HG03108 (cell line): ENCODE results near the gene OMP.

Experiments used
- ATAC-seq: cut with Tn5 transposase; IDR thresholded peaks from one replicate; pipeline ENCODE4 v1.9.1; 2021; ENCODE audit warnings: moderate library complexity; ENCODE audit not compliant: unreplicated experiment

Gene OMP

DNA sequence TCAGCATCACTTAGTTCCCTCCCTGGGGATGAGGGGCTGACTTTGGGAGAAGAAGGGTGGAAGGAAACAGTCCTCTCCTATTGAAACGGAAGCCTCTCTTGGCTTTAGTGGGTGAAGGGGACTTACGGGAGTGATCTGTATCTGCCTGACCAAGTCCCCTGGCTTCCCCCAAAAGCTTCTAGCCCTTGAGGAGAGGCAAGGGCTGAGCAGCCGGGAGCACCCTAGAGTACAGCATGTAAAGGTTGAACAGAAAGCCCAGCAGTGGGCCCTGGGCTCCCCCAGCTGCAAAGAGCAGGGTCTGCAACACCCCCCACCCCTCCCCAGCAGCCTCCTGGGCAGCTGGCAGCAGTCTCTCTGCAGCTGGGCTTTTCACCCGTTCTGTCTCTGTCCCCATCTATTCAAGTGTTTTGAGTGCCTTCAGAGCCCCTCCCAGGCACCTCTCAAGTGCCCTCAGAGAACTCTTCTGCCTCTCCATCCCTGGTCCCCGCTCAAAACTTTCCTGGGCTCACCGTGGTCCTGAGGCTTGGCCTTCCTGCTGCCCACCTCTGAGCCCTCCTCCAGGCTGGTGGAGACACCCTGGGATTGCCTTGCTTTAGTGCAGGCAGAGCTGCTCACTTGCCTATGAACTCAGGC is 33.2 kb upstream of the OMP start:
- no peak for ATAC-seq

DNA sequence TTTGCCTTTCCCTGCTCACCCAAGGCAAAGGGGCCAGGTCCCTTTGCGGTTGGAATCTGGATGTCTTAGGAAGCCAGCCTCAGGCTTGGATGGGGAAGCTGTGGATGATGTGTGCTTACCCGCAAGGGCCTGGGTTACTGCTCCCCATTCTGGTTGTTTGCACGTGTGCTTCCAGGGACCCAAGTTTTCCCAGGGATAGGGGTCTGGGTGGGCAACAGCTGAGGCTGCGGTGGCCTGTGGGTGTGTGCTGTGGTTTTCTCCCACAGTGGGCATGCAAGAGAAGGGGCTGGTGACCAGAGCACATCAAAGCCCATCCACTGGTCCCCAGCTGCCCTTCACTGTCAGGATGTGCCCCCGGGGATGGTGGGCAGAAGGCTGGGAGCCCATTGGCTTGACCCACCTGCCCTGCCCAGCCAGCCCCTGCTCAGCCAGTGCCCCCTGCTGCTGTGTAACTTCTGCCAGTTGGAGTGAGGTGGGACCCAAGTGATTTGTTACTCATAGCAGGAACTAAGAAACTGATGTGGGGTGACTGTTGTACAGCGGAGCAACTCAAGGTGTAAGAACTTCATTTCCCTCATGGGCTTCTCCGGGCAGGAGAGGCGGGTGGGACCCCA is 32.6 kb upstream of the OMP start:
- no peak for ATAC-seq

DNA sequence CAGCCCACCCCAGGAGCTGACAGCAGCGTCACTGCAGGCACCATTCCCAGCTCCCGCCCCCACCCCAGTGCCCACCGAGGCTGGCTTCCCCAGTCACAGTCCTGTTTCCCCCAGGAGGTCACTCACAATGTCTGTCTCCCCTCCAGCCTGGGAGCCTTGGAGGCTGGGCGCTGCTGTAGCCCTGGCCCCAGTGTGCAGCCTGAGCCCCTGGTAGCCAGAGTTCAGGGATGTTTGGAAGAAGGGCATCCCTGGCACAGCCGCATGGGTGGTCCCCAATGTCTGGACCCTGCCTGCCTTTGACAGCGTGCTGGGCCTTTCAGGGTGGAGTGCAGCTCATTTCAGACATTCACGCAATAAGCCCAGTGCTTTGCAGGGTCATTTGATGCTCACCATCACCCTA is 31.6 kb upstream of the OMP start:
- ATAC-seq = no peak

DNA sequence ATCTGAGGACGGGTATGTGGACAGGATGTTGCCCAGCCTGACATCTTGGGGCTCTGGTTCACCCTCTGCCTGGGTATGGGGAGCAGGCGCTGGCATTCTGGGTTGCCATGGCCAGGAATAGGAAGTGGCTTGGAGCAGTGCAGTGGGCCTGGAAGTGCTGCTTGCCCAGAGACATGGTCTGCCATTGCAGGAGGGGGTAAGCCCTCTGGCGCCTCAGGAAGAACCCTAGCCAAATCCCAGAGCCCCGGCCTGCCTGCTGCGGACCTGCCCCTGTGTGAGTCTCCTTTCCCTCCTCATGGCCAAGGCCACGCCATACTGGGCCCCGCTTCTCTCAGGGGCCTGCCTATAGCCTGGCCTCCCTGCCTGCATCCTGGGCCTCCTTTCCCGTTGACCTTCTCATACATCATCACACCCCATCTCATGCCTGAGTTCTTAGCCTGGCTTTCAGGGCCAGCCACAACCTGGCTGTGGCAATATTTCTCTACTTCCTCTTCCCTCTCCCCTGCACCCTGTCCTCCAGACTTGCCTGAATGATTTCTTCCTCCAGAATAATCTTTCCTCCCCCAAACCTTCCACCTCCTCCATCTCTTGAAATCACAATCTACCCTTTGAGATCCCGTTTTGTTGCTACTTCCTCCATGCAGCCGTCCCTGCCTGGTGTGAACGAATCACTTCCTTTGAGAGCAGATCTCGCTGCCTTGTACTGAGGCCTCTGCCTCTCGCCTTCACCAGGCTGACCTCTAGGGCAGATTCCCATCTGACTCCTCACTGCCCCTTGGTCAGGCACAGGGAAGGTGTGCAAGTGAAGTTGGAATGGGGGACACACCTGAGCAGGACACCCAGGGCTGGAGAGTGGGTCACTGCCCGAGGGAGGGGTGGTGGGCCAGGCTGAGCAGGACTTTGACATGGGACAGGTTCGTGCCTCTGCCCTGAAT is 30.7 kb upstream of the OMP start:
- ATAC-seq = no peak

DNA sequence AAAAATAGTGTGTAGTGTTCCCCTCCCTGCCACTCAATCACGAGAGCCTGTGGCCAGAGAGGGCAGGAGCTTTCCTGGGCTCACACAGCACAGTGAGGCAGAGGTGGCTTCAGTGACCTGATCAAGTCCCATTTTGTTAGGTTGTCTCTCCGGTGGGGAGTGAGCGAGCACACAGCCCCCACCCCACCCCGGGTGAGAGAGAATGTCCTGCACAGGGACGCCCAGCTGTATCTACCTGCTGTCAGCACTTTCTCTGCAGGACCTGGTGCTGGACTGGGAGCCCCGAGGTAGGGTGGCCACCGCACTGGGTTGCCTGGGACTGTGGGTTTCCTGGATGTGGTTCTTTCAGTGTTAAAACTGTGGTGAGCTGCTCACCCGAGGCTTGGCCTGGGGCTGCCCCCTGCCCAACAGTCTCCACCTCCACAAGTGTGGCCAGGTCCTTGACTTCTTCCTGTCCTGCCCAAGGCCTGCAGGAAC is 29.8 kb upstream of the OMP start:
- ATAC-seq = no peak

DNA sequence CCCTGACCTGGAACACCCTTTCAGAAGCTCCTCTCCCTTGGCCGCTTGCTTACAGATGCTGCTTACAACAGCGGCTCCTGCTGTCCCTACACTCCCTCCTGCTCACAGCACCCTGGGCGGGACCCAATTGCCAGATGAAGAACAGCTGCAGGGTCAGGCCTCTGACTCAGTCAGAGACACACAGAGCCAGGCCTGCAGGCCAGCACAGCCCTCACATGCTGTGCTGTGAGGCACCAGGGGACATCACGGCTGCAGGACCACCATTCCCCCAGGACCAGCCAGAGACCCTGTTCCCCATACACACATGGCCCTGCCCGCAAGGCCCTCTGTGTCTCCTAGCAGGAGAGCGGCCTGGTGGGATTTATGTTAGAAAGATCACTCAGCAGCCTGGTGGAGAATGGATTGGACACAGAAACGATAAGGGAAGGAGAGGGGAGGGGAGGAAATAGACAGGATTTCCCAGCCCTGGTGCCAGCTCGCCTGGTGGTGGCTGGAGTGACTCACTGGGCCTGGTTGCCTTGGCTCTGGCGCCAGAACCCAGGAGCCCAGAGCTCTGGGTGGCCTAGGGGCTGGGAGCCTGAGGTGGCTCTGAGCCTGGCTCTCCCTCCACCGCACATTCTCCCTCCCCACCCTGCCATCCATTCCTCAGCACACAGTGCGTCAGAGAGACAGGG is 29.2 kb upstream of the OMP start:
- no peak for ATAC-seq

DNA sequence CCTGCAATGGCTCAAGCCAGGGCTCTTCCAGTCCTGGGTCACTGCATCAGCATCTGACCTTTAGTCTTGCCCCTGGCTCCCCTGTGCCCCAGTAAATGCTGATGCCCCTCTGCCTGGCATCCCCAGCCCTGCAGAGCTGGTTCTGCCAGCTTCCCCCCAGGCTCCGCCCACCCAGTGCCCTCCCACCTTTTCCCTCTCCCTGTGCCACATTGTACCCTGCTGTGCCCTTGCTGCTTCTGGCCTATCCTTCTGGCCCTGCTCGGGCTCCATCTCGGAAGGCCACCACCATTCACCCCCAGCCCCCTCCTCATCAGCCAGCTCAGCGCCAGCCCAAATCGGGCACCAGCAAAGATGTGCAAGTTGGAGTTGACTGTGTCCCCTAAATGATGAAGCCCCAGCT is 28.4 kb upstream of the OMP start:
- ATAC-seq = no peak

DNA sequence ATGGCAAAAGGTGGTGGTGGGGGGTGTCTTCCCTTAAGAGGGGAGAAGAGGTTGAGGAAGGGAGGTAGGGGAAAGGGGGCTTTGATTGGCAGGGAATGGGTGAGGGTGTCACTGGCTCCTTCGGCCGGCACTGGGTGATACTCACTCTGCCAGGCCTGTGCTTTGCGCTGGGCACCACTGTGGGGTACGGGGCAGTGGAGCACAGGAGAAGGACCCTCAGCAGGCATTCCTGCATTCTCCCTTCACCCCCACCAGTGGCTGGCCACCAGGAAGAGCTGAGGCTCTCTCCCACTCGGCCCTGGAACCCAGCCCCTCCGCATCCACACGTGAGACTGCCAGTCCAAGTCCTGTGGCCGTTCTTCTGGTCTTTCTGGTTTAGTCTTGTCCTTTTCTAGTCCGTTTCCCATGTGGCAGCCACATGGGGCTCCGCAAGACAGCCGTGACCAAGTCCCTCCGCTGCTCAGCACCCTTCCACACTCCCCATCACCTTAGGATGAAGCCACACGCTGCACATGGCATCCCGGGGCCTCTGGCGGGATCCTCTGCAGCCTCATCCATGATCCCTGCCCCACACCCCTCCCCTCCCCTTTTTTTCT is 27.9 kb upstream of the OMP start:
- no peak for ATAC-seq

DNA sequence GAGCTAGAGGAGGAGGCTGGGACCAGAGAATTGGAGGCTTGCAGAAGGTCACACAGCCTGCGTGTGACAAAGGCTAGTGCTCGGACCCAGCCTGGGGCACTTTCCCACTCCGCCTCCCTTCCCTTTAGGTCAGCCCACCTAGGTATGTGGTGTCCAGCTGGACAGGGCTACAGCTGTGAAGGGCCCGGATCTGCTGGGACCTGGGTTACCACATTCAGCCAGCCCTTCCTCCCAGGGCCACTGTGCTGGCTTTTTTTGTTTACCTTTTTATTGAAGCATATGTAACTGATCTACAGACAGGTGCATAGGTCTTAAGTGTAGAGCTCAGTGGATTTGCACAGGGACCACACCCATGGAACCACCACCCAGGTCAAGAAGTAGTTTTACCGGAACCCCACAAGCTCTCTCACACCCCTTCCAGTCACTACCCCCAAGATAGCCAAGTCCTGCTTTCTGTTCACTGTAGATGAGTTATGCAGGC is 27.2 kb upstream of the OMP start:
- no peak for ATAC-seq

DNA sequence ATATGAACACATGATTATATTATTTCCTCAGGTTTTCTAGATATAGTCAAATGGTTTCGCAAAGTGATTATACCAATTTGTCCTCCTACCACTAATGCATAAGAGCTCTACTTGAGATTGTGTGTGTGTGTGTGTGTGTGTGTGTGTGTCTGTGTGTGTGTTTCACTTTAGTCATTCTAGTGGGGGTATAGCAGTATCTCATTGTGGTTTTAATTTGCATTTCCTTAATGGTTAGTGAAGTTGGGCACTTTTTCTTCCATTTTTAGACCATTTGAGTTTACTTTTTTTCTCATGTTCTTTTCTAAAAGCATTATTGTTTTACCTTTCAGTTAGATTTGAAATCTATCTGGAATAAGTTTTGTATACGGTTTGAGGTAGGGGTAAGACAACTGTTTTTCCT is 23.0 kb upstream of the OMP start:
- no peak for ATAC-seq

DNA sequence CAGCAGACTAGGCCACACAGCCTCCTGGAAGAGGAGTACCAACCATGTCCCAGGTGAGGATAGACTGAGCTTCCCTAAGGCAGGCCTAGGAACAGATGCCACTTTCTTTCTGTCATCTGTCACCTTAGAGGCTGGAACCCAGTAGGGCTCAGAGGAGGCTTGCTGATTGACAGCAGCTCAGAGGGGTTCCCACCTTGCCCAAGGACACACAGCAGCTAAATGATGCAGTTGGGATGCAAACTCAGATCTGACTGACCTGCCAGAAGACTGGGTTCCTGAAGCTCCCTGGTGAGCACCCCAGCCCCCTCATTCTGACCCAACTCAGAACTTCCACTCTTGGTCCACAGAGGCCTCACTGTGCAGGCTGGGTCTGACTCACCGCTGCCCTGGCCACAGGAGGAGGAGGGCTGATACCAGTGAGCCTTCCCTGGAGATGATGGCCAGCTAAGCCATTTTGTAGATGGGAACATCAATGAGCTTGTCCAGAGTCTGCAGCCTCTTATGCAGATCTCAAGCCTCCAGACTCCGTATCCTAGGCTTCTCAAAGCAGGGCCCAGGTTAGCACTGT is 21.9 kb upstream of the OMP start:
- no peak for ATAC-seq

DNA sequence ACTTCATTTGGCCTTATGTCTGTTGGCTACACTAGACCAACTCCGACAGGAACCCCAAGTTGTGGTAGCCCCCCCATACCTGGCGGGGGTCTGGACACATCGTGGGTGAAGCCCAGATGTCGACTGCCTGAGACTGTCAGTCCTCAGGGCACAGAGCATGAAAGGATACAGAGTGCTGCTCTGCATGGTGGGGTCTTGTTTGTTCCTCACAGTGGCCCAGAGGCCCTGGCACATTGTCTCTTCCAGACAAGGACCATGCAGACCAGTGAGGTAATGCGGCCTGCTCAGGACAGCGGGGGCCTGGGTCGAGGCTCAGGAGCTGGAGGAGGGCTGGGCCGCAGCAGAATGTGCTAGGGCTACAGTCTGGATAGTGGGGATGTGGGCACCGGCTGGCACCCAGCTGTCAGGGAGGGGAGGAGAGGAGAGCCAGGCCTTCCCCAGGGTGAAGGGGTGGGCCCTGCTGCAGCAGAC is 21.2 kb upstream of the OMP start:
- ATAC-seq = no peak

DNA sequence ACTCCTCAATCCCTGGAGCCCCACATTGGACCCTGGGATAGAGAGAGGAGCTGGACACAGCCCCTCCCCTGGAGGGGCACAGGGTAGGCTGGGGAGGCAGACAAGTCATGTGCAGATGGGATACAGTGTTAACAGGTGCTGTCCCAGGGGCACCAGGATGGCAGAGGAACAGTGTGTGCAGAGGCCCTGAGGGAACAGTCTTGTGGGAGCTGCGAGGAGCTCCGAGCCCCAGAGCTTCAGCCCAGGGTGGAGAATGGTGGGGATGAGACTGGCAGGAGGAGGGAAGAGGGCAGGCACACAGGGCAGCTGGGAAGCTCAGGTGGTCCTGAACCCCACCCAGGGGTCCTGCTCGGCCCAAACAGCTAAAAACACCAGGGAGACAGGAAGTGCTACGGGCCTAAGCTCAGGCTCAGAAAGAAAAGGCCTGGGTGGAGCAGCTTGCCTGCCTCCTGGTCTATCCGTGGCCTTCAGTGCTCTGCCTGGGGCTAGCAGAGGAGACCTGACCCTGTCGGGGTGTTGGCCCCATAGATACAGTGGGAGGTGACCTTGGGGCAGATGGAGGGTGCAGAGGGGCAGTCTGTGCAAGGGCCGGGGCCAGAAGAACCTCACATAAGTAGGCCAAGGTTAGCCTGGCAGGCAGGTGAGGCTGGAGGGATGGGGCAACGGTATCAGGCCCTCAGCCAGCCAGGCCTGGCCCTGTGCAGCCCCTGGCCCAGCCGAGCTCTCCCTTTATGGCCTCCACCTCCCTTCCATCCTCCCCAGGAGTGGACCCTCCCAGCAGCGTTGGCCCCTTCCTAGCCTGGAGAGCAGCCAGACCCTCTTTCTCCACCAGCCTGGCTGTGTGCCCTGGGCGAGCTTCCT is 20.4 kb upstream of the OMP start:
- ATAC-seq = no peak

DNA sequence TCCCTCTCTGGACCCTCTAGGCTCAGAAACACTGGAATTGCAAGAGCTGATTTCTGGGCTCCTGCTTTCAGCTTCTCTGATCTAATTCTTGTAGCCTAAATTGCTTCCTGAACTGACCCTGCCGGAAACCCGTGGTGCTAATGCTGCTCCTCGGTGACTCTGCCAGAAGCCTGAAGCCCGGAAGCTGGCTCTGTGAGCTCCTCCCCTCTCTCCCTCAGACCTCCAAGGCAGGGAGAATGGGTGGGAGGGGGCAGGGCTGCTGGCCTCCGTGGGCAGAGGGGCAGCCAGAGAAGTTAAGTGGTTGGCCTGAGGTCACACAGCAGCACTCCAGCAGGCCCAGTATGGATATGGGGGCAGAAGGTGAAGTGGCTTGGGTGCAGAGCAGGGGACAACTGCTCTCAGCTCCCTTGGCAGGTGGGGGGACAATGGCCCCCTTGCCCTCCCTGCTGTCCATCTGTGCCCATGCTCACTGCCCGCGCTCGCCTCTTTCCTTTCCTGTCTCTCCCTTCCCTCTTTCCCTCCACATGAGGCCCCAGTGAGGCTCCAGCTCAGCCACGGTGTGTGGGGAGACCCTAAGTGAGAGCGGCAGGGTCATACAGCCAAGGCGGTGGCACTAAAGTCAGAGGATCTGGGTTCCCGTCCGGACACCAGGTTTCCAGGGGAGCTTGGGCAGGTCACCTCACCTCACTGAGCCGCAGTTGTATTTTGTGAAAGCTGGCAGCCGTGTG is 19.6 kb upstream of the OMP start:
- ATAC-seq = no peak

DNA sequence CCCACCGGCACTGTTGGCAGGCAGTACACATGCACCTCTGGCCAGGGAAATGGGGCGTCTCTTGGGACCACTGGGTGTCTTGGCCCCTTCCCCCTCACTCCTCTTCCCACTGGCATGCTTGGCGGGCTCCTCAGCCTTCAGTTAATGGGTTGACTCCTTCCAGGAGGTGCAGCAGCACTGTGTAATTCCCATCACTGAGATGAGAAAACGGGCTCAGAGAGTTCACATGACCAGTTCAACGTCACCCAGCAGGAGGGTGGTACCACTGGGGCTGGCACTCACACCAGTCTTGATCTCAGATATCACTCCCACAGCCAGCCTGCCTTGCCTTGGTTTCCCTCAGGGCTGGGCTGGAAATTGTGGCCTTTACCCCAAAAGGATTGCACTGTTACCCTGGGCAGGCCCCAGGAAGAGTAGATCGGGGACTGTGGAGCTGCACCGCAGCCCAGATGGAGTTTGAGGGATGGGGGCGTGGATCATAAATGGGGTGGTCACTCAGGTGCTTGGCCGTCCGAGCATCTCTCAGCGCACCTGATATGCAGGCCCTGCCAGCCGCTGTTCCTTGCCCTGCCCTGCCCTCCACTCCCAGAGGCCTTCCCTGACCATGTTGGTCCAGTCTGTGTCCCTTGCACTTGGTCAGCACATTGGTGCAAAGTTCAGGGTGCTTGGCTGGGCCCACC is 18.9 kb upstream of the OMP start:
- no peak for ATAC-seq

DNA sequence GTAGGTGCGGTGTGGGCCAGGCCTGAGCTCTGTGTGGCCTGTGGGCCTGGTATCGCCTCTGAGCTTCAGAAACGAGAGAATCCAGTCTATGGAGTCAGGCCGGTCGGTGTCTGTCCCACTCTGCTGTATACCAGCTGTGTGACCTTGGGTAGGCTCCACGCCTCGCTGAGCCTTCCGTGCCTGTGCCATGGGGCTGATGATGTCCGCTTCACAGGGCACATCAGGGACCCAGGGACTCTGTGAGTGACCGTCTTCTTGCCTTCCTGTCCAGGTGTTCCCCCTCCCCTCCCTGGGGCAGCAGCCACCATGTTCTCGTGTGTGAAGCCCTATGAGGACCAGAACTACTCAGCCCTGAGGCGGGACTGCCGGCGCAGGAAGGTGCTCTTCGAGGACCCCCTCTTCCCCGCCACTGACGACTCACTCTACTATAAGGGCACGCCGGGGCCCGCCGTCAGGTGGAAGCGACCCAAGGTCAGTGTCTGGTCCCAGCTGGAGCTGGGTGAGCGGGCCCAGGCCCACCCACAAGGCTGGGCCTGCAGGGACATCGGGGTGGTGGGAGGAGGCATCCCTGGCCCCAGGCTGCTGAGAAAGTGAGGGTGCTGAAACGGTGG is 18.0 kb upstream of the OMP start:
- no peak for ATAC-seq

DNA sequence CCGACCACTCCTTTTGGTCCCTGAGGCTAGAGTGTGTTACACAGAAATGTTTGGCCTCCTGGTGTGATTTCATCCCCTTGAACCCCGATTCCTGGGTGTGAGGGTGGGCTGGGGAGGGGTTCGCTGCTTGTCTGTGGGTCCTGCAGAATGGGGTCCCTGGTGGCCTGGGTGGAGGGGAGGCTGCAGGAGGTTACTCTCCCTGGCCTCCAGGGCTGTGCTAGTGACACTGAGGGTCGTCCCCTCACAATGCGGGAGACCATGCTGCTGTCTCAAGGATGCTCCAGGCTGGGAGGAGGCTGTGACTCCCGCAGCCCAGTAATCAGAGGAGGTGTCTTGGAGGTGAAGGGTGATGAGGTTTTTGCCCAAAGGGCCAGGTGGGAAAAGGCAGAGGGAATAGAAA is 17.0 kb upstream of the OMP start:
- ATAC-seq = no peak
